ENCODE results near the gene PEPD.

Gene PEPD

GRCh38 chr19:33471111-33471996 lies 50.2 kb downstream of the PEPD start:
- Histone ChIP-seq H2AFZ (ENCODE audit: low read depth, low read length, severe bottlenecking) (no peak overlapping the region), H3K27me3 (ENCODE audit: low read length) (no peaks in the 10 kb centered on the region)

DNA sequence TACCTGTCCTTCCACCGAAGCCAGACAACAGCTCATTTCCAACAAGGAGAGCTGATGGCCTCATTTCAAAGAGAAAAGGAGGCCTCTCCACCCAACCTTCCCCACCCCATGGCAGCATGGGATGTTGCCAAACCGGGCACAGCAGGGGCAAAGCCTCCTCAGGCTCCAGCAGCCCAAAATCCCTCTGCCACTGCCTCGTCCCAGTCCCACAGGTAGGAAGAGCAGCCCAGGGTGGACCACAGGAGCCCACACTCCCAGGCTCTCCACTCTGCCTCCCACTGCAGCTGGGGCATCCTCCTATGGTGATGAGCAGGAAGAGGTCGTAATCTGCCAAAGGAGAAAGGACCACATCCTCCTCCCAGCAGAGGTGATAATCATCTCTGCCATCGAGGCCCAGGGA lies 50.9 kb downstream of the PEPD start:
- no peak overlapping the region for H2AFZ ChIP-seq (ENCODE audit: low read depth, low read length, severe bottlenecking)
- no peak overlapping the region for H3K4me2 ChIP-seq (ENCODE audit: low read depth, low read length, poor library complexity, severe bottlenecking)
- H3K4me3 ChIP-seq (ENCODE audit: insufficient read depth, low read length, poor library complexity, severe bottlenecking) = no peak overlapping the region
- no peaks in the 10 kb centered on the region for H3F3A ChIP-seq (ENCODE audit: insufficient read depth)
- no peaks in the 10 kb centered on the region for H3K9me3 ChIP-seq (ENCODE audit: insufficient read depth, low read length)
- H3K9me2 ChIP-seq (replicated peaks; ENCODE audit: insufficient read depth, low read length) = no peaks in the 10 kb centered on the region
- no peaks in the 10 kb centered on the region for H3K36me3 ChIP-seq (ENCODE audit: low read length)
- no peaks in the 10 kb centered on the region for H4K20me1 ChIP-seq (ENCODE audit: low read depth, low read length)
- TF ChIP-seq, protein P1, sequence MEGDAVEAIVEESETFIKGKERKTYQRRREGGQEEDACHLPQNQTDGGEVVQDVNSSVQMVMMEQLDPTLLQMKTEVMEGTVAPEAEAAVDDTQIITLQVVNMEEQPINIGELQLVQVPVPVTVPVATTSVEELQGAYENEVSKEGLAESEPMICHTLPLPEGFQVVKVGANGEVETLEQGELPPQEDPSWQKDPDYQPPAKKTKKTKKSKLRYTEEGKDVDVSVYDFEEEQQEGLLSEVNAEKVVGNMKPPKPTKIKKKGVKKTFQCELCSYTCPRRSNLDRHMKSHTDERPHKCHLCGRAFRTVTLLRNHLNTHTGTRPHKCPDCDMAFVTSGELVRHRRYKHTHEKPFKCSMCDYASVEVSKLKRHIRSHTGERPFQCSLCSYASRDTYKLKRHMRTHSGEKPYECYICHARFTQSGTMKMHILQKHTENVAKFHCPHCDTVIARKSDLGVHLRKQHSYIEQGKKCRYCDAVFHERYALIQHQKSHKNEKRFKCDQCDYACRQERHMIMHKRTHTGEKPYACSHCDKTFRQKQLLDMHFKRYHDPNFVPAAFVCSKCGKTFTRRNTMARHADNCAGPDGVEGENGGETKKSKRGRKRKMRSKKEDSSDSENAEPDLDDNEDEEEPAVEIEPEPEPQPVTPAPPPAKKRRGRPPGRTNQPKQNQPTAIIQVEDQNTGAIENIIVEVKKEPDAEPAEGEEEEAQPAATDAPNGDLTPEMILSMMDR (IDR thresholded peaks at IDR 0.05; ENCODE audit: insufficient read depth, low read length, poor library complexity, severe bottlenecking) = no peak
- no peak for TF ChIP-seq EZH2phosphoT487 (conservative IDR thresholded peaks at IDR 0.05; ENCODE audit: low read length)
- H3K27ac ChIP-seq (ENCODE audit: low read depth, low read length) = no peak overlapping the region
- no peaks in the 10 kb centered on the region for H3K27me3 ChIP-seq (ENCODE audit: low read length)
- no peak overlapping the region for H3K9ac ChIP-seq (ENCODE audit: low read length)
- no peaks in the 10 kb centered on the region for H3K79me2 ChIP-seq (ENCODE audit: insufficient read depth, low read length)

More at GRCh38 chr19:33471111-33471996, 50.2 kb downstream of the PEPD start:
- H3K9me3 ChIP-seq (ENCODE audit: insufficient read depth, low read length) = no peaks in the 10 kb centered on the region
- no peaks in the 10 kb centered on the region for H4K20me1 ChIP-seq (ENCODE audit: low read depth, low read length)
- no peaks in the 10 kb centered on the region for H3K79me2 ChIP-seq (ENCODE audit: insufficient read depth, low read length)
- no peak overlapping the region for H3K27ac ChIP-seq (ENCODE audit: low read depth, low read length)
- no peak overlapping the region for H3K4me2 ChIP-seq (ENCODE audit: low read depth, low read length, poor library complexity, severe bottlenecking)
- TF ChIP-seq, protein P1 (IDR thresholded peaks at IDR 0.05; ENCODE audit: insufficient read depth, low read length, poor library complexity, severe bottlenecking) = no peak
- no peak for TF ChIP-seq EZH2phosphoT487 (conservative IDR thresholded peaks at IDR 0.05; ENCODE audit: low read length)
- H3F3A ChIP-seq (ENCODE audit: insufficient read depth) = no peaks in the 10 kb centered on the region
- H3K4me3 ChIP-seq (ENCODE audit: insufficient read depth, low read length, poor library complexity, severe bottlenecking) = no peak overlapping the region
- H3K36me3 ChIP-seq (ENCODE audit: low read length) = no peaks in the 10 kb centered on the region
- no peaks in the 10 kb centered on the region for H3K9me2 ChIP-seq (replicated peaks; ENCODE audit: insufficient read depth, low read length)
- H3K9ac ChIP-seq (ENCODE audit: low read length) = no peak overlapping the region

DNA sequence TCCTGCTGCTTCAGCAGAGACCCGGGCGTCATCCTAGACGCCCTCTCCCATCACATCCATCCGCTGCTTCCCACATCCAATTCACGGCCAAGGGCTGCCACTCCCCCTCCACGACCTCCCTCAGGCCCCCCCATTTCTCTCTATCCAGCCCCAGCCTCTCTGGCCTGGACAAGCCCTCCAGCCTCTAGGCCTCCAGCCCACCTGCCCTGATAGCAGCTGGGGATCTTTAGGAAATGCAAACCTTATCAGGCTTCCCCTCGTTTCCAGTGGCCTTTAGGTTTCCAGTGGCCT lies 51.6 kb downstream of the PEPD start:
- Histone ChIP-seq H2AFZ (ENCODE audit: low read depth, low read length, severe bottlenecking) (no peak overlapping the region), H3K36me3 (ENCODE audit: low read length) (no peaks in the 10 kb centered on the region), H4K20me1 (ENCODE audit: low read depth, low read length) (no peaks in the 10 kb centered on the region), H3K79me2 (ENCODE audit: insufficient read depth, low read length) (no peaks in the 10 kb centered on the region), H3K4me2 (ENCODE audit: low read depth, low read length, poor library complexity, severe bottlenecking) (no peak overlapping the region), H3K27me3 (ENCODE audit: low read length) (no peaks in the 10 kb centered on the region), H3K27ac (ENCODE audit: low read depth, low read length) (no peak overlapping the region), H3K9me3 (ENCODE audit: insufficient read depth, low read length) (no peaks in the 10 kb centered on the region), H3K9me2 (replicated peaks; ENCODE audit: insufficient read depth, low read length) (no peaks in the 10 kb centered on the region), H3K4me3 (ENCODE audit: insufficient read depth, low read length, poor library complexity, severe bottlenecking) (no peak overlapping the region), H3K9ac (ENCODE audit: low read length) (no peak overlapping the region), H3F3A (ENCODE audit: insufficient read depth) (no peaks in the 10 kb centered on the region)
- TF ChIP-seq, protein P1 (IDR thresholded peaks at IDR 0.05; ENCODE audit: insufficient read depth, low read length, poor library complexity, severe bottlenecking) = no peak
- TF ChIP-seq EZH2phosphoT487 (conservative IDR thresholded peaks at IDR 0.05; ENCODE audit: low read length) = no peak
